Mucosa of rectum (tissue), 2 donors: ENCODE data around the gene SULT1C2.

Source experiments
- H3K27ac ChIP-seq, 2 donors: one replicate each; pipeline ENCODE4 v1.7.0; 2013; ENCODE audit warnings: inconsistent platforms in 2 of 2, low read depth in 2 of 2, low read length in 2 of 2
- H3K27me3 ChIP-seq, 2 donors: one replicate each; pipeline ENCODE4 v1.7.0; 2013; ENCODE audit warnings: low read length in 2 of 2; ENCODE audit not compliant: control insufficient read depth in 2 of 2, insufficient read depth in 2 of 2
- H3K36me3 ChIP-seq, 2 donors: one replicate each; pipeline ENCODE4 v1.7.0; 2013; ENCODE audit warnings: low read length in 2 of 2; ENCODE audit not compliant: control insufficient read depth in 2 of 2, insufficient read depth in 2 of 2
- H3K4me1 ChIP-seq, 2 donors: one replicate each; pipeline ENCODE4 v1.7.0; 2013; ENCODE audit warnings: low read length in 2 of 2, mild to moderate bottlenecking in 1 of 2; ENCODE audit not compliant: control insufficient read depth in 2 of 2, insufficient read depth in 2 of 2
- H3K4me3 ChIP-seq, 2 donors: one replicate each; pipeline ENCODE4 v1.7.0; 2013; ENCODE audit warnings: low read length in 2 of 2
- H3K9ac ChIP-seq, 2 donors: one replicate each; pipeline ENCODE4 v1.7.0; 2013; ENCODE audit warnings: low read length in 2 of 2, low read depth in 1 of 2, mild to moderate bottlenecking in 1 of 2
- H3K9me3 ChIP-seq, 2 donors: one replicate each; pipeline ENCODE4 v1.7.0; 2013; ENCODE audit warnings: low read length in 2 of 2; ENCODE audit not compliant: control insufficient read depth in 2 of 2
- donor health status: healthy.
- donor health status: Normal muscosa, but diverticular disease.

Gene SULT1C2

GRCh38 chr2:108316033-108316432 is 27.3 kb downstream of the SULT1C2 start:
- Histone ChIP-seq H3K9me3 (no peaks in the 10 kb centered on the region), H3K27me3 (no peaks in the 10 kb centered on the region), H3K36me3 (no peaks in the 10 kb centered on the region), H3K27ac (no peak overlapping the region), H3K4me1 (peaks cover 14 to 20% of the 10 kb centered on the region in 2 donors), H3K9ac (no peak overlapping the region), H3K4me3 (no peak overlapping the region)

- H3K27ac ChIP-seq = no peak overlapping the region
Measured at GRCh38 chr2:108316461-108317258, 28.0 kb downstream of the SULT1C2 start.

GRCh38 chr2:108320326-108320922 is 31.7 kb downstream of the SULT1C2 start:
- no peak overlapping the region for H3K4me3 ChIP-seq
- no peaks in the 10 kb centered on the region for H3K9me3 ChIP-seq
- no peak overlapping the region for H3K9ac ChIP-seq
- H3K27me3 ChIP-seq = no peaks in the 10 kb centered on the region
- no peak overlapping the region for H3K27ac ChIP-seq
- H3K36me3 ChIP-seq = no peaks in the 10 kb centered on the region
- peaks cover 0 to 6% of the 10 kb centered on the region in 2 donors for H3K4me1 ChIP-seq

More at GRCh38 chr2:108316461-108317258, 28.0 kb downstream of the SULT1C2 start:
- Histone ChIP-seq H3K9me3 (no peaks in the 10 kb centered on the region), H3K9ac (no peak overlapping the region), H3K4me3 (no peak overlapping the region), H3K4me1 (peaks cover 14 to 20% of the 10 kb centered on the region in 2 donors), H3K36me3 (no peaks in the 10 kb centered on the region), H3K27me3 (no peaks in the 10 kb centered on the region)

- Histone ChIP-seq H3K9me3 (no peaks in the 10 kb centered on the region), H3K36me3 (no peaks in the 10 kb centered on the region)
Measured at GRCh38 chr2:108323619-108324018, 34.9 kb downstream of the SULT1C2 start.

GRCh38 chr2:108324531-108325255 is 36.0 kb downstream of the SULT1C2 start:
- H3K9me3 ChIP-seq = no peaks in the 10 kb centered on the region
- H3K36me3 ChIP-seq = no peaks in the 10 kb centered on the region
- H3K9ac ChIP-seq = no peak overlapping the region
- no peaks in the 10 kb centered on the region for H3K4me1 ChIP-seq
- no peaks in the 10 kb centered on the region for H3K27me3 ChIP-seq
- H3K4me3 ChIP-seq = no peak overlapping the region
- no peak overlapping the region for H3K27ac ChIP-seq

More at GRCh38 chr2:108323619-108324018, 34.9 kb downstream of the SULT1C2 start:
- H3K27me3 ChIP-seq = no peaks in the 10 kb centered on the region
- H3K4me3 ChIP-seq = no peak overlapping the region
- no peaks in the 10 kb centered on the region for H3K4me1 ChIP-seq
- H3K9ac ChIP-seq = no peak overlapping the region
- no peak overlapping the region for H3K27ac ChIP-seq

GRCh38 chr2:108325756-108326155 is 37.1 kb downstream of the SULT1C2 start:
- Histone ChIP-seq H3K9me3 (no peaks in the 10 kb centered on the region), H3K4me1 (no peaks in the 10 kb centered on the region), H3K9ac (no peak overlapping the region), H3K36me3 (no peaks in the 10 kb centered on the region), H3K4me3 (no peak overlapping the region), H3K27me3 (no peaks in the 10 kb centered on the region), H3K27ac (no peak overlapping the region)

- Histone ChIP-seq H3K9ac (no peak overlapping the region), H3K36me3 (no peaks in the 10 kb centered on the region), H3K4me3 (no peak overlapping the region), H3K9me3 (no peaks in the 10 kb centered on the region), H3K27ac (no peak overlapping the region), H3K4me1 (no peaks in the 10 kb centered on the region), H3K27me3 (no peaks in the 10 kb centered on the region)
Measured at GRCh38 chr2:108329771-108330170, 41.1 kb downstream of the SULT1C2 start.

- Histone ChIP-seq H3K27me3 (no peaks in the 10 kb centered on the region), H3K27ac (no peak overlapping the region), H3K9me3 (no peaks in the 10 kb centered on the region), H3K4me3 (no peak overlapping the region), H3K9ac (no peak overlapping the region), H3K4me1 (no peaks in the 10 kb centered on the region), H3K36me3 (no peaks in the 10 kb centered on the region)
Measured at GRCh38 chr2:108330979-108331378, 42.3 kb downstream of the SULT1C2 start.

GRCh38 chr2:108345951-108346350 is 57.3 kb downstream of the SULT1C2 start:
- H3K4me3 ChIP-seq = no peak overlapping the region
- H3K36me3 ChIP-seq = no peaks in the 10 kb centered on the region
- no peaks in the 10 kb centered on the region for H3K4me1 ChIP-seq

GRCh38 chr2:108346827-108347226 is 58.1 kb downstream of the SULT1C2 start:
- Histone ChIP-seq H3K27ac (no peak overlapping the region), H3K27me3 (no peaks in the 10 kb centered on the region), H3K9me3 (no peaks in the 10 kb centered on the region), H3K36me3 (no peaks in the 10 kb centered on the region), H3K4me3 (no peak overlapping the region), H3K4me1 (no peaks in the 10 kb centered on the region), H3K9ac (no peak overlapping the region)

More at GRCh38 chr2:108345951-108346350, 57.3 kb downstream of the SULT1C2 start:
- Histone ChIP-seq H3K27ac (no peak overlapping the region), H3K9ac (no peak overlapping the region), H3K9me3 (no peaks in the 10 kb centered on the region), H3K27me3 (no peaks in the 10 kb centered on the region)
